HG03460 (cell line): ENCODE results near the gene ANAPC13.

Experiments used
- ATAC-seq: cut with Tn5 transposase; IDR thresholded peaks from one replicate; pipeline ENCODE4 v1.9.1; 2021; ENCODE audit not compliant: unreplicated experiment

Gene ANAPC13

GRCh38 chr3:134483195-134483900 lies 2.4 kb downstream of the ANAPC13 start:
- no peak for ATAC-seq

- no peak for ATAC-seq
These were observed 3.2 kb downstream of the ANAPC13 start for GRCh38 chr3:134482622-134483021.

- no peak for ATAC-seq
These were observed 4.6 kb downstream of the ANAPC13 start for GRCh38 chr3:134481166-134481565.

GRCh38 chr3:134480546-134480945 lies 5.2 kb downstream of the ANAPC13 start:
- ATAC-seq = no peak

GRCh38 chr3:134477938-134478337 lies 7.8 kb downstream of the ANAPC13 start:
- no peak for ATAC-seq

- no peak for ATAC-seq
These were observed 8.8 kb downstream of the ANAPC13 start for GRCh38 chr3:134477002-134477401.

- no peak for ATAC-seq
These were observed 9.5 kb downstream of the ANAPC13 start for GRCh38 chr3:134476306-134476705.

- ATAC-seq = no peak
These were observed 10.8 kb downstream of the ANAPC13 start for GRCh38 chr3:134474956-134475355.

- peak; percentile 68 for ATAC-seq
These were observed 11.8 kb downstream of the ANAPC13 start for GRCh38 chr3:134473868-134474546.

- ATAC-seq = no peak
These were observed 13.0 kb downstream of the ANAPC13 start for GRCh38 chr3:134472831-134473230.

GRCh38 chr3:134471521-134472193 lies 14.1 kb downstream of the ANAPC13 start:
- ATAC-seq = no peak

- ATAC-seq = no peak
These were observed 17.3 kb downstream of the ANAPC13 start for GRCh38 chr3:134468519-134468918.

- no peak for ATAC-seq
These were observed 19.5 kb downstream of the ANAPC13 start for GRCh38 chr3:134466331-134466730.

GRCh38 chr3:134464689-134465365 lies 21.0 kb downstream of the ANAPC13 start:
- no peak for ATAC-seq

GRCh38 chr3:134464064-134464688 lies 21.6 kb downstream of the ANAPC13 start:
- no peak for ATAC-seq

- ATAC-seq = no peak
These were observed 22.1 kb downstream of the ANAPC13 start for GRCh38 chr3:134463676-134464063.

GRCh38 chr3:134462331-134462941 lies 23.3 kb downstream of the ANAPC13 start:
- ATAC-seq = no peak

GRCh38 chr3:134460965-134461364 lies 24.8 kb downstream of the ANAPC13 start:
- ATAC-seq = no peak

GRCh38 chr3:134459562-134459961 lies 26.2 kb downstream of the ANAPC13 start:
- no peak for ATAC-seq

GRCh38 chr3:134458406-134458945 lies 27.3 kb downstream of the ANAPC13 start:
- no peak for ATAC-seq
